ENCODE measurements around the gene PDP2.

DNA sequence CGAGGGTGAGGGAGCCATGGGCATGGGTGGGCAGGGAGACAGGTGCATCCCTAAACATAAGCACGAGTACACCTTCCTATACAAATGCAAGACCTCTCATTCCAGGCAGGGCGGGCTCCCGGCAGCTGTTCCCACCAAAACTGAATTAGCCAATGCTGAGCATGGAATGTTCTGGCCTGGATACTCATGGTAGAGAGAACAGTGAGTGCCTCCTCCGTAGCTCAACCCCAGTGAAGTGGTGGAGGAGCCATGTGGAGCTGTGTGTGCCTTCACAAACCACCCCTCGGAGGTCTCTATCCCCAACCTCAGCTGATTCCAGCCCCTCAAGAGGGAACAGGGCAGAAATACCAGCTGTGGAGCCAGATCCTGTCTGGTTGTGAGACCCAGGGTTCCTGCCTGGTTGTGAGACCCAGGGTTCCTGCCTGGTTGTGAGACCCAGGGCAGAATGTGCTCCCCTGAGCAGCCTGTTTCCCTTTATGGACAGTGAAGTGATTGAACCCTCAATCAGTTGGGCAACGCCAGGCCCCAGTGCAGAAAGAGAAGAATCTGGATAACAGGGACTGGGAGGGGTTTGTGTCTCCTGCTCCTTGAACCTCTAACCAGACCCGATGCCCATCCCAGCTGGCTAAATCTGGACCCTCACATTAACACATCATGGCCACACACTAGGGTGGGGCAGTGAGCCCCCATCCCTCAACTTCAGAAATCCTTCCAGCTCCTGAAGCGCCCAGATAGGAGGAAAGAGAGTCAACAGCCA, 40.8 kb downstream of the PDP2 start:
- TF ChIP-seq, protein P1, sequence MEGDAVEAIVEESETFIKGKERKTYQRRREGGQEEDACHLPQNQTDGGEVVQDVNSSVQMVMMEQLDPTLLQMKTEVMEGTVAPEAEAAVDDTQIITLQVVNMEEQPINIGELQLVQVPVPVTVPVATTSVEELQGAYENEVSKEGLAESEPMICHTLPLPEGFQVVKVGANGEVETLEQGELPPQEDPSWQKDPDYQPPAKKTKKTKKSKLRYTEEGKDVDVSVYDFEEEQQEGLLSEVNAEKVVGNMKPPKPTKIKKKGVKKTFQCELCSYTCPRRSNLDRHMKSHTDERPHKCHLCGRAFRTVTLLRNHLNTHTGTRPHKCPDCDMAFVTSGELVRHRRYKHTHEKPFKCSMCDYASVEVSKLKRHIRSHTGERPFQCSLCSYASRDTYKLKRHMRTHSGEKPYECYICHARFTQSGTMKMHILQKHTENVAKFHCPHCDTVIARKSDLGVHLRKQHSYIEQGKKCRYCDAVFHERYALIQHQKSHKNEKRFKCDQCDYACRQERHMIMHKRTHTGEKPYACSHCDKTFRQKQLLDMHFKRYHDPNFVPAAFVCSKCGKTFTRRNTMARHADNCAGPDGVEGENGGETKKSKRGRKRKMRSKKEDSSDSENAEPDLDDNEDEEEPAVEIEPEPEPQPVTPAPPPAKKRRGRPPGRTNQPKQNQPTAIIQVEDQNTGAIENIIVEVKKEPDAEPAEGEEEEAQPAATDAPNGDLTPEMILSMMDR (IDR thresholded peaks at IDR 0.05): no peak
- TF ChIP-seq POLR2A (IDR thresholded peaks at IDR 0.05) (no peak), POLR2AphosphoS5 (IDR thresholded peaks at IDR 0.05; ENCODE audit: insufficient read depth in 1 of 2, low read depth in 1 of 2) (no peak)
